Lower leg skin (tissue), 4 donors: ENCODE results near the gene RESP18. TPM values are rescaled to one million over a fixed set of nuclear protein-coding genes. Genes with fewer than 3 reads are reported as not detected.
"Not testable (repeated sequence)": the region's sequence is repeated elsewhere in the genome, so short reads cannot be mapped to it uniquely, and the experiment has no call there.

ENCODE experiments used
- DNase-seq, 2 donors: peaks; one replicate each; pipeline ENCODE4 v3.0.0-alpha.2; 2019; ENCODE audit warnings: low spot score in 2 of 2
- H3K4me3 ChIP-seq: fragments of 200-600 bp; sonication (generic); 2 replicates; pipeline ENCODE4 v1.5.1; 2017; ENCODE audit warnings: mild to moderate bottlenecking, low read depth; ENCODE audit not compliant: poor library complexity, severe bottlenecking
- CTCF ChIP-seq, 3 donors: fragments of 450-650 bp; IDR thresholded peaks; one replicate each; pipeline ENCODE4 v1.5.1; 2016; ENCODE audit warnings: antibody characterized with exemption in 3 of 3, mild to moderate bottlenecking in 3 of 3, moderate library complexity in 2 of 3
- POLR2A ChIP-seq, 2 donors: fragments of 450-650 bp; IDR thresholded peaks; one replicate each; pipeline ENCODE4 v1.6.1; 2016 to 2017; ENCODE audit warnings: antibody characterized with exemption in 2 of 2, mild to moderate bottlenecking in 1 of 2, moderate library complexity in 1 of 2
- WGBS, 2 donors: methylation state at CpG; one replicate each; pipeline ENCODE4 v1.1.5; 2018; 5-methylcytosine and 5-hydroxymethylcytosine counted together
- intact Hi-C: fragments of 100-400 bp; cut with DNase I; formaldehyde crosslinking; loops from one replicate; pipeline ENCODE4 v1.15.0; 2023; ENCODE audit warnings: low total_unique reads
- total RNA-seq, 4 donors: library from RNA; depleted of rRNA; stranded (reverse); fragments of >200 nt; gene quantifications; one replicate each; pipeline ENCODE4 v1.1.0, GENCODE V29; 2016

Gene RESP18
- total RNA-seq, 4 donors from 2014 or later, result not detected

- DNase-seq, result peak in 1 of 2 donors; percentile 81
- intact Hi-C loops, result no loop called here
Observed at GRCh38 chr2:219290381-219291171, 42.0 kb downstream of the RESP18 start.

GRCh38 chr2:219289537-219290361 is 42.8 kb downstream of the RESP18 start:
- DNase-seq, result peak in 1 of 2 donors; percentile 91
- no peak for TF ChIP-seq POLR2A (IDR thresholded peaks at IDR 0.05)
- TF ChIP-seq CTCF (IDR thresholded peaks at IDR 0.05), result no peak
- intact Hi-C loops, result no loop called here
- H3K4me3 ChIP-seq, result no peak overlapping the region
- WGBS, 2 donors, result 17 to 25% methylated on average over 15 to 16 of the region's 16 CpGs

More at GRCh38 chr2:219290381-219291171, 42.0 kb downstream of the RESP18 start:
- 89% methylated on average over 16 of the region's 16 CpGs for WGBS, 2 donors
- no peak for TF ChIP-seq CTCF (IDR thresholded peaks at IDR 0.05)
- H3K4me3 ChIP-seq, result no peak overlapping the region

- 53 to 62% methylated on average over 5 to 6 of the region's 6 CpGs for WGBS, 2 donors
- no peak overlapping the region for H3K4me3 ChIP-seq
- DNase-seq, result peak in 1 of 2 donors; percentile 37
- intact Hi-C loops, result no loop called here
- TF ChIP-seq CTCF (IDR thresholded peaks at IDR 0.05), result no peak
- TF ChIP-seq POLR2A (IDR thresholded peaks at IDR 0.05), result no peak
Observed at GRCh38 chr2:219289195-219289536, 43.4 kb downstream of the RESP18 start.

- intact Hi-C loops, result no loop called here
- no peak for TF ChIP-seq POLR2A (IDR thresholded peaks at IDR 0.05)
- no peak for TF ChIP-seq CTCF (IDR thresholded peaks at IDR 0.05)
- peak in 1 of 2 donors; percentile 81 for DNase-seq
- 65% methylated on average over 10 of the region's 10 CpGs for WGBS, 2 donors
- H3K4me3 ChIP-seq, result no peak overlapping the region
Observed at GRCh38 chr2:219287580-219288265, 44.8 kb downstream of the RESP18 start.

- H3K4me3 ChIP-seq, intact Hi-C loops: not testable (repeated sequence)
- WGBS, 2 donors, result 74 to 83% methylated on average over 6 of the region's 6 CpGs
- peak in 1 of 2 donors; percentile 71 for DNase-seq
Observed at GRCh38 chr2:219287116-219287440, 45.5 kb downstream of the RESP18 start.
